ENCODE results near the gene ADAMTS14.

Gene ADAMTS14

DNA sequence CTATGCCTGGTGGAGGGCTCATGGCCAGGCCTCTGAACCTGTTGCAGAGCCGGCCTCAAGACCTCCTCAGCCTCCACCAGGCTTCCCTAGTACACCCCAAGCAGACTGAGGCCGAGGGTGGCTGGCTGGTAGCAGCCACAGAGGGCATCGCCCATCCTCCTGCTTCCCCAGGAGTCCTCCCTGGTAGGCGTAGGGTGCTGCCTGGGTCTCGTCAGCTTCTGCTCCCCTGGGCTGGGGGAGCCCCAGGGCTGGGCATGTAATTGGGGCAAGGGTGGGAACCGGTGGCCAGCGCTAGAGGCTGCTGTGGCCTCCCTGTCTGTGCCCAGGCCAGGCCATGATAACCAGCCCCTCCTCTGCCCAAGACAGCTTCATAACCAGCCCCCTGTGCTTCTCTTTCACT lies 80.3 kb downstream of the ADAMTS14 start:
- Histone ChIP-seq H3K27me3 (ENCODE audit: control insufficient read depth, insufficient read depth, low read length) (no peaks in the 10 kb centered on the region), H3K79me2 (no peaks in the 10 kb centered on the region), H3K27ac (no peak overlapping the region), H3K9ac (no peak overlapping the region), H3K4me2 (ENCODE audit: low read length) (no peak overlapping the region), H3K4me3 (ENCODE audit: low read depth, low read length) (no peak overlapping the region), H2AFZ (no peak overlapping the region), H3K4me1 (no peaks in the 10 kb centered on the region), H3K36me3 (ENCODE audit: control insufficient read depth, insufficient read depth, low read length) (no peaks in the 10 kb centered on the region), H3K9me3 (ENCODE audit: control insufficient read depth, low read length) (no peaks in the 10 kb centered on the region)
- TF ChIP-seq, protein P1, sequence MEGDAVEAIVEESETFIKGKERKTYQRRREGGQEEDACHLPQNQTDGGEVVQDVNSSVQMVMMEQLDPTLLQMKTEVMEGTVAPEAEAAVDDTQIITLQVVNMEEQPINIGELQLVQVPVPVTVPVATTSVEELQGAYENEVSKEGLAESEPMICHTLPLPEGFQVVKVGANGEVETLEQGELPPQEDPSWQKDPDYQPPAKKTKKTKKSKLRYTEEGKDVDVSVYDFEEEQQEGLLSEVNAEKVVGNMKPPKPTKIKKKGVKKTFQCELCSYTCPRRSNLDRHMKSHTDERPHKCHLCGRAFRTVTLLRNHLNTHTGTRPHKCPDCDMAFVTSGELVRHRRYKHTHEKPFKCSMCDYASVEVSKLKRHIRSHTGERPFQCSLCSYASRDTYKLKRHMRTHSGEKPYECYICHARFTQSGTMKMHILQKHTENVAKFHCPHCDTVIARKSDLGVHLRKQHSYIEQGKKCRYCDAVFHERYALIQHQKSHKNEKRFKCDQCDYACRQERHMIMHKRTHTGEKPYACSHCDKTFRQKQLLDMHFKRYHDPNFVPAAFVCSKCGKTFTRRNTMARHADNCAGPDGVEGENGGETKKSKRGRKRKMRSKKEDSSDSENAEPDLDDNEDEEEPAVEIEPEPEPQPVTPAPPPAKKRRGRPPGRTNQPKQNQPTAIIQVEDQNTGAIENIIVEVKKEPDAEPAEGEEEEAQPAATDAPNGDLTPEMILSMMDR (IDR thresholded peaks at IDR 0.05), result no peak

GRCh38 chr10:70753026-70753663 lies 80.8 kb downstream of the ADAMTS14 start:
- no peaks in the 10 kb centered on the region for H3K9me3 ChIP-seq (ENCODE audit: control insufficient read depth, low read length)
- H3K36me3 ChIP-seq (ENCODE audit: control insufficient read depth, insufficient read depth, low read length), result no peaks in the 10 kb centered on the region
- H3K4me2 ChIP-seq (ENCODE audit: low read length), result no peak overlapping the region
- H3K4me3 ChIP-seq (ENCODE audit: low read depth, low read length), result no peak overlapping the region
- H3K27me3 ChIP-seq (ENCODE audit: control insufficient read depth, insufficient read depth, low read length), result no peaks in the 10 kb centered on the region
- TF ChIP-seq, protein P1 (IDR thresholded peaks at IDR 0.05), result no peak
- H3K79me2 ChIP-seq, result no peaks in the 10 kb centered on the region
- H3K27ac ChIP-seq, result no peak overlapping the region
- H3K4me1 ChIP-seq, result no peaks in the 10 kb centered on the region
- H2AFZ ChIP-seq, result no peak overlapping the region
- no peak overlapping the region for H3K9ac ChIP-seq

DNA sequence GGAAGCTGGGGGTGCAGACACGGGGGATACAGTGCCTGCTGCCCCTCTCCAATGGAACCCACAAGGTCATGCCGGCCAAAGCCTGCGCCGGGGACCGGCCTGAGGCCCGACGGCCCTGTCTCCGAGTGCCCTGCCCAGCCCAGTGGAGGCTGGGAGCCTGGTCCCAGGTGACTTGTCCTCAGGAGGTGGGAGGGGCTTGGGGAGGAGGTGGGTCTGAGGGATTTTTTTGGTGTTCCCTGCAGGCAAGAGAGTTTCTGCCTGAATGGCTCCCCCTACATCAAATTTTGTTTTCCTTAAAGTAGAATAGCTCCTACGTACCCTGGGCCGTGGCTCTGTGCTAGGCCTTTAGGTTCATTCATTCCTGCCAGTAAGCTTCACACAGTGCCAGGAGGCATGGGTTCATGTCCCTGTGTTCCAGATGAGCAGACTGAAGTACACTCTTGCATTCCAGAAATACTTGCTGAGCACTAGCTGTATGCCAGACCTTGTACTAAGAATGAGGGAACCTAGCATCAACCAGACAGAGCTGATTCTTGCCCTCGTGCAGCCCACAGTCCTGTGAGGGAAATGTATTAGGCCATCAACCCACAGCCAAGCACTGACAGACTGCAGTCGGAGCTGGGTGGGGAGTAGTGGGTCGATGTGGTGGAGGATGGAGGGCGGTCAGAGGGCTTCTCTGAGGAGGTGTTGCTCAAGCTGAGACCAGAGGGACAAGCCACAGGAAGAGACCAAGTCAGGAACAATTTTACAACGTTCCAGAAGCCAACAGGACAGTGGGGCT lies 81.7 kb downstream of the ADAMTS14 start:
- H3K9me3 ChIP-seq (ENCODE audit: control insufficient read depth, low read length), result no peaks in the 10 kb centered on the region
- no peaks in the 10 kb centered on the region for H3K79me2 ChIP-seq
- H3K4me2 ChIP-seq (ENCODE audit: low read length), result no peak overlapping the region
- no peaks in the 10 kb centered on the region for H3K36me3 ChIP-seq (ENCODE audit: control insufficient read depth, insufficient read depth, low read length)
- TF ChIP-seq, protein P1 (IDR thresholded peaks at IDR 0.05), result no peak
- H3K4me1 ChIP-seq, result no peaks in the 10 kb centered on the region
- no peak overlapping the region for H3K9ac ChIP-seq
- H2AFZ ChIP-seq, result no peak overlapping the region
- H3K4me3 ChIP-seq (ENCODE audit: low read depth, low read length), result no peak overlapping the region
- no peak overlapping the region for H3K27ac ChIP-seq
- no peaks in the 10 kb centered on the region for H3K27me3 ChIP-seq (ENCODE audit: control insufficient read depth, insufficient read depth, low read length)

- Histone ChIP-seq H3K4me3 (ENCODE audit: low read depth, low read length) (no peak overlapping the region), H3K9me3 (ENCODE audit: control insufficient read depth, low read length) (no peaks in the 10 kb centered on the region), H3K9ac (no peak overlapping the region), H3K27ac (no peak overlapping the region), H2AFZ (no peak overlapping the region), H3K4me2 (ENCODE audit: low read length) (no peak overlapping the region), H3K27me3 (ENCODE audit: control insufficient read depth, insufficient read depth, low read length) (no peaks in the 10 kb centered on the region), H3K36me3 (ENCODE audit: control insufficient read depth, insufficient read depth, low read length) (no peaks in the 10 kb centered on the region), H3K4me1 (no peaks in the 10 kb centered on the region), H3K79me2 (no peaks in the 10 kb centered on the region)
- TF ChIP-seq, protein P1 (IDR thresholded peaks at IDR 0.05), result no peak
These were observed 84.5 kb downstream of the ADAMTS14 start for GRCh38 chr10:70756700-70757360.

Data from parathyroid adenoma (tissue), 2 donors.